GM19025 (cell line): ENCODE data around the gene GSTP1.
"Not testable (repeated sequence)": the region's sequence is repeated elsewhere in the genome, so short reads cannot be mapped to it uniquely, and the experiment has no call there.

ENCODE experiments used
- ATAC-seq: cut with Tn5 transposase; IDR thresholded peaks from one replicate; pipeline ENCODE4 v1.9.1; 2021; ENCODE audit warnings: mild to moderate bottlenecking, low read depth, moderate library complexity; ENCODE audit not compliant: unreplicated experiment

GSTP1 gene

GRCh38 chr11:67583247-67584204, at the start of gene GSTP1:
TSS of gene GSTP1 (plus strand) at chr11:67583812. CDS start at chr11:67583844, 32 bp downstream.
- peak; percentile 53 for ATAC-seq

GRCh38 chr11:67534070-67534679, 49.4 kb upstream of the GSTP1 start:
- ATAC-seq: no peak

DNA sequence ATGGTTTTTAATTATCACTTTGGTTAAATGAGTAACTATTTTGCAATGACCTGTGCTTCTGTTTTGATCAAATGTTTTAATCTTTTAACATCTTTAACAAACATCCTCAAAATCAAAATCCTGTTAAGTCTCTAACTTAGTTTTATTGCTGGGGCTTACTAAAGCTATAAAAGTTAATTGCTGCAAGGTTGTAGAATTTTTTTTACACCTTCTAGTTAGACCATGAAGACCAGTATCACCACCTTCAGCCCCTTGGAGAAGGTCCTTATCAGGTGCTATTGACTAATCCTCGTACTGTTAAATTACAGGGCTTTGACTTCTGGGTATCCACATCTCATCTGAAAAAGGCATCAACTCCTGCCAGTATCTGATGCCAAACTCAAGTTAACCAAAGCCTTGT, 48.1 kb upstream of the GSTP1 start:
- no peak for ATAC-seq

DNA sequence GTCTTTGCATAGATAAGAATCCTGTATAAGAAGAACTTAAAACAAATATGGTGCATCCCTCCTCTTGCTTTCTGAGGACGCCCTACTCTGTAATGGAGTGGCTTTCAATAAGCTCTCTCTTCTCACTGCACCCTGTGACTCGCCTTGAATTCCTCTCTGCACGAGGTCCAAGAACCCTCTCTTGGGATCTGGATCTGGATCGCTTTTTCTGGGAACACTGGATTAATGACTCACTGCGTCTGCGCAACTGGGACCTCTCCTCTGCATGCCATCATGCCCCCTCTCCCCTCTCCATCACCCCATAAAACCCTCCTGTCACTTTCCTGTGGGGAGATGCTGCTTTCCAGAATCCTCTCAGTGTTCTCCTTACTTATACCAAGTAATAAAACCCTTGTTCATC, 45.3 kb upstream of the GSTP1 start:
- ATAC-seq: no peak

DNA sequence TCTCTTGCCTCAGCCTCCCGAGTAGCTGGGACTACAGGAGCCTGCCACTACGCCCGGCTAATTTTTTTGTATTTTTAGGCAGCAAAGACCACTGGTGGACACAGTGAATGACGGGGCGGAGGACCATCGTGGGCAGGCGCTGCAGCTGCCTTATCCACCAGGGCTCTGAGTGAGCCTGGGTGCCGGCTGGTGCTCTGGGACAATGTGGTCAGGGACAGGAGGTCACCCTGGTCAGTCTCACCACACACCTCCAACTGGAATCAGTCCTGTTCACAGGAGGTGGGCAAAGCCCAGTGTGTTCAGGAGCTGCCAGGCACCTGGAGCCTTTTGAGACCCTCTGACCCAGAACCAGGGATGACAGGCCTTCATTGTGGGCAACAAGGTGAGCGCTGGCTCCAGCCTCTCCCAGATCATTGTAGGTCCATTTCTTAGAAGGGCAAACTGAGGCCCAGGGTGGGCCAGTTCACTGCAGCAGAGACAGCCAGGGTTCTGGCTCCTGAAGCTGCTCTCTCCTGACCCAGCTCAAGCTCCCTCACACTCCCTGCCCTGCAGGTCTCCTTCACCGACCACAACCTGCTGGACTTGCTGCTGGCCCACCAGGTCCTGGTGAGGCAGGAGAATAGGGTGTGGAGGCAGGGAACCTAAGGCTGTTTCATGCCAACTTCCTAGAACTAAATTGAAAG, 44.6 kb upstream of the GSTP1 start:
- no peak for ATAC-seq

GRCh38 chr11:67539550-67539949, 44.1 kb upstream of the GSTP1 start:
- no peak for ATAC-seq

GRCh38 chr11:67541198-67541597, 42.4 kb upstream of the GSTP1 start:
- ATAC-seq: no peak

DNA sequence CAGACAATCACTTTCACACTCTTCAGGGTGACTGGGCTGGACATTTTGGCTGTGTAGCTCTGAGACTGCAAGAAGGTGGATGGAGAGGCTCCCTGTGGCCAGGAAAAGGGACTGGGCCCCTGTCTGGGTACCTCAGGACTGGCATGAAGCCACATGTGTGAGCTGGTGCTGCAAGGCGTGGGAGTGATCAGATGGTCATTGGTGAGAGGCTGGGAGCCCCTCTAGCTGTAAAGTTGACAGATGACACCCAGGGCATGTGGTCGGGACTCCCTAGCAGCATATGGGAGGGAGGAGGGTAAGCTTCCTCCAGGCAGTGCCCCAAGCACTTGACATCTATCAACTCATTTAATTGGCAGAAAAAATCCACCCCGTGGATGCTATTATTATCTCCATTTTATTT, 41.4 kb upstream of the GSTP1 start:
- no peak for ATAC-seq

GRCh38 chr11:67542971-67543370, 40.6 kb upstream of the GSTP1 start:
- ATAC-seq: no peak

GRCh38 chr11:67543585-67543984, 40.0 kb upstream of the GSTP1 start:
- no peak for ATAC-seq

DNA sequence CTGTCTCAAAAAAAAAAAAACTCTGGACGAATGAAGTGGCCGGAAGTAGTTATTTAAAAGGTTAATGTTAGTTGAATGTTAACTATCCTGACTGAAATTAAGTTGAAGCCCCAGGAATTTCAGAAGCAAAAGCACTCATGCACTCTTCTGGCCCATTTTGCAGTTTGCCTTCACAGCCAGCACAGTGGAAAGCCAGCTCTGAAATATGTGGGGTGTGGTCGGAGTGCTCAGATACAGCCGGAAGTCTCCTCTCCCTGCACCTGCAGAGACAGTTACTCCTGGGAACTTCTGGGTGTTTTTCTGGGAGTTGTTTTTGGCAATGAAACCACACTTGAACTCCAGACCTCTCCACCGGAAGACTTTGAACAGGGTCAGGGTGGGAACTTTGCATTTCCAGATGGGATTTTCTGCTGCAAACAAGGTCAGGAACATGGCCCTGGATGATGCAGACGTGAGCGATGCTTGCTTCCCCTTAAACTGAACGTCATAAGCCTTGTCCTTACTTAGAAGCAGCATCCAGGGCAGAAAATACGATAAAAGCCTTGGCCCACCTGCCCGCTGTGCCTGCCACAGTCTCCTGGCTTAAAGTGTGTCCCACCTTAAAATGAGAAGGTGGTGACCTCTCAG, 38.9 kb upstream of the GSTP1 start:
- ATAC-seq: no peak

GRCh38 chr11:67545280-67545679, 38.3 kb upstream of the GSTP1 start:
- no peak for ATAC-seq

DNA sequence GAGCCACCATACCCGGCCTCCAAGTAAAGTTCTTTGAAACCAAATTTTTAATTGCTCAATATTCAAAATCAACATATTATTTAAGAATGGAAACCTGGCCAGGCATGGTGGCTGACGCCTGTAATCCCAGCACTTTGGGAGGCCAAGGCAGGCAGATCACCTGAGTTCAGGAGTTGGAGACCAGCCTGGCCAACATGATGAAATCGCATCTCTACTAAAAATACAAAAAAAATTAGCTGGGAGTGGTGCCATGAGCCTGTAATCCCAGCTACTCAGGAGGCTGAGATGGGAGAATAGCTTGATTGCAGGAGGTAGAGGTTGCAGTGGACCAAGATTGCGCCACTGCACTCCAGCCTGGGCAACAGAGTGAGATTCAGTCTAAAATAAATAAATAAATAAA, 35.5 kb upstream of the GSTP1 start:
- not testable (repeated sequence) for ATAC-seq

DNA sequence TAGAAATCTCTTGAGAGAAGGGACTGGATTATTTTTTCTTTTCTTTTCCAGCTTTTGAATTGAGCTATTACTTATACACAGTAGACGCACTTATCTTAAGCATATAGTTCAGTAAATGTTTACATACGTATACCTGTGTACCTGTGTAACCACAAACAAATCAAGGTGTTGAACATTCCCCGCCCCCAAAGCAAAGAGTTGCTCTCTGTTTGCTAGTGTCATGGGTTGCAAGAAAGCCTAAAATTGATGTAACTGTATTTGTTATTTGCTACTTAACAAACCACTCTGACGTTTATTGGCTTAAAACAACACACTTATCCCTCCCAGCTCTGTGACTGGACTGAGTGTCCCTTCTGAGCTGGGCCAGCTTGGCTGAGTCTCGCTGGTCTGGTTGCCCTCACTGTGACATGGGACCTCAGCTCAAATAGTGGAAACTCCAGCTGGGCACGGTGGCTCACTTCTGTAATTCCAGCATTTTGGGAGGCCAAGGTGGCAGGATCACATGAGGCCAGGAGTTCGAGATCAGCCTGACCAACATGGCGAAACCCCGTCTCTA, 35.0 kb upstream of the GSTP1 start:
- ATAC-seq: no peak

DNA sequence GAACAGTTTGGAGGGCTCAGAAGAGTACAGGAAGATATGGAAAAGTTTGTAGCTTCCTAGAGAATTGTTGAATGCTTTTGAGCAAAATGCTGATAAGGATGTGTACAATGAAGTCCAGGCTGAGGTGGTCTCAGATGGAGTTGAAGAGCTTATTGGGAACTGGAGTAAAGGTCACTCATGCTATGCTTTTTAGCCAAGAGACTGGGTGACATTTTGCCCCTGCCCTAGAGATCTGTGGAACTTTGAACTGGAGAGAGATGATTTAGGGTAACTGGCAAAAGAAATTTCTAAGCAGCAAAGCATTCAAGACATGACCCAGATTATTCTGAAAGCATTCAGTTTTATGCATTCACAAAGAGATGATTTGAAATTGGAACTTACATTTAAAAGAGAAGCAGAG, 32.5 kb upstream of the GSTP1 start:
- no peak for ATAC-seq

- ATAC-seq: not testable (repeated sequence)
Observed at GRCh38 chr11:67551697-67552096, 31.9 kb upstream of the GSTP1 start.

DNA sequence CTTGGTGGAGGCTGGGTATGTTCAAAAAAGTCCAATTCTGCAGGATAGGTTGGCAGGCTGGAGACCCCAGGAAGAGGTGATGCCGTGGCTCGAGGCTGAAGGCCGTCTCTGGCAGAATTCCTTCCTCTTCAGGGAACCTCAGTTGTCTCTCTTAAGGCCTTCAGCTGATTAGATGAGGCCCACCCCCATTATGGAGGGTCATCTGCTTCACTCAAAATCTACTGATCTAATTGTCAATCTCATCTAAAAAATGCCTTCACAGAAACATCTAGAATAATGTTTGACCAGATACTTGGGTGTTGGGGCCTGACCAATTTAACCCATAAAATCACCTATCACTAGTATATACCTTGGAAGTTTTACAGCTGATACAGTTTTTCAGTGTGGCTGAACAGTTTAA, 27.4 kb upstream of the GSTP1 start:
- ATAC-seq: no peak

DNA sequence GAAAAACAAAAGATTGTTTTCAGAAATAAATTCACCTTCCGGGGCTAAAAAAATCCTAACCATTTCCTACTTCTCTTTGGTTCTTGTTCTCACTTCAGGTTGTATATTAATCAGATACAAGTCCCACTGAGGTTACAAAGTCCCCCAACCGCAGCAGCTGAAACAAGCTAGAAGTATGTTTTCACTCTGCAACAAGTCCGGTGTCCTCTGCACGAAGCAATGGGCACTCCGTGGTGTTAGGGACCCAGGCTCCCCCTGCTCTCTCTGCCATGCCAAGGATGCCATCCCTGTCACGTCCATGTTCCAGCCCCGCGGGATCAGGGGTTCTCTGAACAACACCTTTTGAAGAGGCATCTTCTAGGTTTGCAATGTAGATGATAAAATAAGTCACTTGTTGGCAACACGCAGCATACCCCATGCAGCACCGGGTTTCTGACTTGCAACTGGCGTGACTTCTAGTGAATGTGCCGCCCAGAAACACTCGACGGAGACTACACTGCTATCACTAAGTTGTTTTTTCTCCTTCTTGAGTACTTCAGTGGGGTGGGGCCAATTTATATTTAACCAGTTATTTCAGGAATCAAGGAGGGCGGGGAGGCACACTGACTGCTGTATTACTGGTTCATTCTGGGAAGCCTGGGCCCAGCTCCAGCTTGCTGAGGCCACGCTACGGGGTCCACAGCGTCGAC, 25.4 kb upstream of the GSTP1 start:
- no peak for ATAC-seq

DNA sequence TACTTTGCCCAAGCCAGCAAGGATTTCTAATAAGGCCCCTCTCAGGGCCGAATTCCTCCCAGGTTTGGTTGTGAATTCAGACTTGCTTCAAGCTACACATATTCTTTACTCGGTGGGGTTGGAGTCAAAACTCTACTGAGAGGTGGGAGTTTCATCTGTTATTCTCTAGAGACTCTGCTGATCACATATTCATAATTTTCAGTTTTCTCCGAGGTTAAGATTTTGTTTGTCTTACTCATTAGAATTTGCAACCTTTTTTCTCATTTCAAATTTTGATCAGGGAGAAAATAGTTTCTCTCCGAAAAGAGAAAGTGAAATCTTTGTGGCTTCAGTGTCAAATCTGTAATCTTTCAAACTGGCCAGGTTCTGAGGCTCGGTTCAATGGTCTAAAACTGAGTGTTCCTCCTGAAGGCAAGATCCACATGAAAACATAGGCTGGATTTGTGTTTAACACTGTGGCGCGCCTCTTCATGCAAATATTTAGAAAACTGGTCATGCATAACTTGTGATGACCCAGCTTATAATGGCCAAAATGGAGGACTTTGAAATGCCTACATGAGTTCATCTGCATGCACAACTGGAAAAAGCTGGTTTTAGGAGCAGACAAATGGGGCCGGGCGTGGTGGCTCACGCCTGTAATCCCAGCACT, 21.5 kb upstream of the GSTP1 start:
- peak; percentile 40 for ATAC-seq
